ENCODE measurements around the gene CYP4F3. TPM values are rescaled to one million over a fixed set of nuclear protein-coding genes. Genes with fewer than 3 reads are reported as not detected.

CYP4F3 gene
- total and polyA plus RNA-seq, 2 experiments from 2014 or later = 2.2 to 3.3 TPM

DNA sequence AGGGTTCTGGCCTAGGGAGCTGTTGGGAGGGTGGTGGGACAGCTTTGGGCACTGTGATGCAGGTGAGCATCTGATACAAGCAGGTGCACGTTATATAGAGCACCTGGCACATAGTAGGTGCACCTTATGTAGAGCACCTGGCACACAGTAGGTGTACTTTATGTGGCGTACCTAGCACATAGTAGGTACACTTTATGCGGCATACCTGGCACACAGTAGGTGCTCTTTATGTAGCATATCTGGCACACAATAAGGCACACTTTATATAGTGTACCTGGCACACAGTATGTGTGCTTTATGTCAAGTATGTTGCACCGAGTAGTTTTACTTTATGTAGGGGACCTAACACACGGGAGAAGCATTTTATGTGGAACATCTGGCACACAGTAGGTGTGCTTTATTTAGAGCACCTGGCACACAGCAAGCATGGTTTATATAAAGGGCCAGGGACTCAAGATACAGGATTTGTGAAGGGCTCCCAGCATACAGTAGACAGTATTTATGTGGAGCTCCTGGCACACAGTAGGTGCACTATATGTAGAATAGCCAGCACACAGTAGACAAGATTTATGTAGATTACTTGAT is 30.6 kb downstream of the CYP4F3 start:
- Histone ChIP-seq H3K36me3 (replicated peaks; ENCODE audit: insufficient read depth, low read depth) (no peaks in the 10 kb centered on the region), H3K79me2 (no peaks in the 10 kb centered on the region), H3K4me2 (no peak overlapping the region), H3K27me3 (no peaks in the 10 kb centered on the region), H3K27ac (no peak overlapping the region), H2AFZ (no peak overlapping the region), H3K9me3 (ENCODE audit: low read depth) (no peaks in the 10 kb centered on the region), H3K9me2 (replicated peaks; ENCODE audit: insufficient read depth) (no peaks in the 10 kb centered on the region), H3K4me3 (no peak overlapping the region), H3K4me1 (ENCODE audit: insufficient read depth) (no peaks in the 10 kb centered on the region), H4K20me1 (ENCODE audit: insufficient read depth, poor library complexity, severe bottlenecking) (no peaks in the 10 kb centered on the region)
- TF ChIP-seq EZH2 (IDR thresholded peaks at IDR 0.05; ENCODE audit: borderline replicate concordance) (no peak), EZH2phosphoT487 (IDR thresholded peaks at IDR 0.05; ENCODE audit: low read depth, severe bottlenecking, unreplicated experiment) (no peak)
- TF ChIP-seq, protein P1, sequence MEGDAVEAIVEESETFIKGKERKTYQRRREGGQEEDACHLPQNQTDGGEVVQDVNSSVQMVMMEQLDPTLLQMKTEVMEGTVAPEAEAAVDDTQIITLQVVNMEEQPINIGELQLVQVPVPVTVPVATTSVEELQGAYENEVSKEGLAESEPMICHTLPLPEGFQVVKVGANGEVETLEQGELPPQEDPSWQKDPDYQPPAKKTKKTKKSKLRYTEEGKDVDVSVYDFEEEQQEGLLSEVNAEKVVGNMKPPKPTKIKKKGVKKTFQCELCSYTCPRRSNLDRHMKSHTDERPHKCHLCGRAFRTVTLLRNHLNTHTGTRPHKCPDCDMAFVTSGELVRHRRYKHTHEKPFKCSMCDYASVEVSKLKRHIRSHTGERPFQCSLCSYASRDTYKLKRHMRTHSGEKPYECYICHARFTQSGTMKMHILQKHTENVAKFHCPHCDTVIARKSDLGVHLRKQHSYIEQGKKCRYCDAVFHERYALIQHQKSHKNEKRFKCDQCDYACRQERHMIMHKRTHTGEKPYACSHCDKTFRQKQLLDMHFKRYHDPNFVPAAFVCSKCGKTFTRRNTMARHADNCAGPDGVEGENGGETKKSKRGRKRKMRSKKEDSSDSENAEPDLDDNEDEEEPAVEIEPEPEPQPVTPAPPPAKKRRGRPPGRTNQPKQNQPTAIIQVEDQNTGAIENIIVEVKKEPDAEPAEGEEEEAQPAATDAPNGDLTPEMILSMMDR (IDR thresholded peaks at IDR 0.05; ENCODE audit: poor library complexity) = no peak
- WGBS (ENCODE audit: low lambda C conversion rate, missing lambda C conversion rate) = 68% methylated on average over 5 of the region's 5 CpGs
- DNase-seq (ENCODE audit: low spot score) = no peak

DNA sequence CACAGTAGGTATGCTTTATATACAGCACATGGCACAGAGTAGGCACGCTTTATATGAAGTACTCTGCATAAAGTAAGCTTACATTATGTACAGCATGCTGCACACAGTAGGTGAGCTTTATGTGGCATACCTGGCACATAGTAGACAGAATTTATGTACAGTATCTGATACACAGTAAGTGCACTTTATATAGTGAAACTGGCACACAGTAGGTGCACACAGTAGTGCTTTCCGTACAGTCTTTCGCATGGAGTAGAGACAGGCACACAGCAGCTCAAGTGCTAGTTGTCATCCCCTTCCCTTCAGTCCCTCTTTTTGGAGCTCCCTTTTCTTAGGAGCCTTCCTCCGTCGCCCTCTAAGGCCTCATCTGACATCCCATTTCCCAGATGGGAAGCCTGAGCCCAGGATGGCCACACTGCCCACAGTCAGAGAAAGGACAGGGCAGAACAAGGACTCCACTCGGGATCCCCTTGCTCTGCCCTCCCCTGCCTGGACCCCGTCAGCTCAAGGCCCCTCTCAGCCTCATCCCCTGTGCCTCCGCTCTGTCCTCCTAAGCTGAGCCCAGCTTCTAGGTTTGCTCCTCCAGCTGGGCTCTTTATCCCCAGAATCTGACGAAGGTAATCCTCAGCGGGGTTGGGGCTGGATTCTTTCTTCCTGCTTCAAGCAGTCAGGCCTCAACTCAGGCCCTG is 31.3 kb downstream of the CYP4F3 start:
- Histone ChIP-seq H4K20me1 (ENCODE audit: insufficient read depth, poor library complexity, severe bottlenecking) (no peaks in the 10 kb centered on the region), H3K4me3 (no peak overlapping the region), H3K79me2 (no peaks in the 10 kb centered on the region), H3K36me3 (replicated peaks; ENCODE audit: insufficient read depth, low read depth) (no peaks in the 10 kb centered on the region), H2AFZ (no peak overlapping the region), H3K27me3 (no peaks in the 10 kb centered on the region), H3K4me2 (no peak overlapping the region), H3K27ac (no peak overlapping the region), H3K9me3 (ENCODE audit: low read depth) (no peaks in the 10 kb centered on the region), H3K9me2 (replicated peaks; ENCODE audit: insufficient read depth) (no peaks in the 10 kb centered on the region), H3K4me1 (ENCODE audit: insufficient read depth) (no peaks in the 10 kb centered on the region)
- WGBS (ENCODE audit: low lambda C conversion rate, missing lambda C conversion rate) = 49% methylated on average over 10 of the region's 10 CpGs
- TF ChIP-seq EZH2phosphoT487 (IDR thresholded peaks at IDR 0.05; ENCODE audit: low read depth, severe bottlenecking, unreplicated experiment) (no peak), EZH2 (IDR thresholded peaks at IDR 0.05; ENCODE audit: borderline replicate concordance) (no peak)
- TF ChIP-seq, protein P1 (IDR thresholded peaks at IDR 0.05; ENCODE audit: poor library complexity) = no peak
- no peak for DNase-seq (ENCODE audit: low spot score)

DNA sequence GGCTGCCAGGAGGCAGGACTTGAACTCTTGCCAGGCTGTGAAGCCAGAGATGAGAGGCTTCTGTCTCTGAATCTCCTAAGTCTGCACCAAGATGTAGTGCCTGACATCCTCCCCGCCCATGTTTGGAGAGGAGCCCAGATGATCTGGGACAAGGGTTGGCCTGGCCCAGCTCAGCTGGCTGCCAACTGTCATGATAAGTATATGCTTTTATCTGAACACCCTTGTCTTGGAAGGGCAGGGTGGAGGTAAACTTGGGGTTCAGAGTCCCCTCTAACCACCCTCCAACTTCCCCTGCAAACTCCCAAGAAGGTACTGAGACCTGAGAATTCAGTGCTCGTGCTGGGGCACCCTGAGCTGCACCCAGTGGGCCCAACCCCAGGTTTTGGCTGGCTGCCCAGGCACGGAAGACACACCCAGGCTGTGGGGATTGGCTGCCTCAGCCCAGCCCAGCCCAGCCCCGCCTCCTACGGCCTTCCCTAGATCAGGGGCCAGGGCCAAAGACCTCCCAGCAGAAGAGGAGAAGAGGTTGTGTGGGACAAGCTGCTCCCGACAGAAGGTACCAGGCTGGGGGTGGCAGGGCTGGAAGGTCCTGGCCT is 32.0 kb downstream of the CYP4F3 start, which contains the start of gene CYP4F12:
CYP4F12 (plus strand) TSS at position 508 of the 596 bp plus-strand sequence. CDS start 443 bp downstream, outside the sequence.
- TF ChIP-seq, protein P1 (IDR thresholded peaks at IDR 0.05; ENCODE audit: poor library complexity) = no peak
- no peak for TF ChIP-seq EZH2 (IDR thresholded peaks at IDR 0.05; ENCODE audit: borderline replicate concordance)
- TF ChIP-seq EZH2phosphoT487 (IDR thresholded peaks at IDR 0.05; ENCODE audit: low read depth, severe bottlenecking, unreplicated experiment) = no peak
- Histone ChIP-seq H3K9me2 (replicated peaks; ENCODE audit: insufficient read depth) (no peaks in the 10 kb centered on the region), H3K79me2 (no peaks in the 10 kb centered on the region), H3K9me3 (ENCODE audit: low read depth) (no peaks in the 10 kb centered on the region), H3K36me3 (replicated peaks; ENCODE audit: insufficient read depth, low read depth) (no peaks in the 10 kb centered on the region), H3K27me3 (no peaks in the 10 kb centered on the region), H3K4me3 (no peak within 1 kb of the TSS), H4K20me1 (ENCODE audit: insufficient read depth, poor library complexity, severe bottlenecking) (no peaks in the 10 kb centered on the region), H3K4me2 (no peak within 1 kb of the TSS), H3K4me1 (ENCODE audit: insufficient read depth) (no peaks in the 10 kb centered on the region), H3K27ac (no peak within 1 kb of the TSS), H2AFZ (no peak within 1 kb of the TSS)
- 59% methylated on average over 6 of the region's 6 CpGs for WGBS (ENCODE audit: low lambda C conversion rate, missing lambda C conversion rate)
- DNase-seq (ENCODE audit: low spot score) = peak; percentile 11
